SK-N-SH (cell line): Measurements from ENCODE around the gene CPED1. TPM values are rescaled to one million over a fixed set of nuclear protein-coding genes. Genes with fewer than 3 reads are reported as not detected.

ENCODE experiments used
- CTCF ChIA-PET: fragments of 300-600, 350-600 bp; formaldehyde crosslinking; extraction: SDS; loops from one replicate; lab custom pipeline; 2021; lab: Yijun Ruan, JAX
- POLR2A ChIA-PET: fragments of 350-600 bp; sonication (Branson Sonifier 250); formaldehyde crosslinking; extraction: SDS; loops from one replicate; lab custom pipeline; 2020; ENCODE audit warnings: antibody characterized with exemption, inconsistent platforms; lab: Yijun Ruan, JAX
- DNase-seq: peaks from one replicate; pipeline ENCODE4 v3.0.0; 2012
- H2AFZ ChIP-seq: fragments of 200-600 bp; sonication (generic); 2 replicates; pipeline ENCODE4 v1.8.1; 2016; ENCODE audit warnings: antibody characterized with exemption, mild to moderate bottlenecking, low read depth
- H3F3A ChIP-seq: fragments of 200-600 bp; sonication (generic); replicated peaks from 2 replicates; pipeline ENCODE3; 2016; ENCODE audit warnings: antibody characterized with exemption, mild to moderate bottlenecking; ENCODE audit not compliant: insufficient read depth
- H3K27ac ChIP-seq, 2 experiments: fragments of 200-500 bp in 1 of 2; fragments of 200-600 bp in 1 of 2; sonication (Bioruptor generic) in 1 of 2; sonication (generic), shearing (Covaris generic) in 1 of 2; 2 replicates each; pipeline versions ENCODE4 v1.5.1 to v1.6.1; 2014 to 2016; ENCODE audit warnings: low read depth in 2 of 2, inconsistent platforms in 1 of 2, low read length in 1 of 2, mild to moderate bottlenecking in 1 of 2, mixed read lengths in 1 of 2
- H3K27me3 ChIP-seq: fragments of 200-600 bp; sonication (generic), shearing (Covaris generic); 2 replicates; pipeline ENCODE4 v1.6.1; 2016; ENCODE audit warnings: mixed run types; ENCODE audit not compliant: insufficient read depth
- H3K36me3 ChIP-seq, 2 experiments: fragments of 200-500 bp in 1 of 2; fragments of 200-600 bp in 1 of 2; sonication (Bioruptor generic) in 1 of 2; sonication (generic) in 1 of 2; replicated peaks in 1 of 2; 2 replicates each; pipeline versions ENCODE3 to v1.5.1; 2014 to 2016; ENCODE audit warnings: low read length in 1 of 2, mild to moderate bottlenecking in 1 of 2; ENCODE audit not compliant: insufficient read depth in 2 of 2, control insufficient read depth in 1 of 2
- H3K4me1 ChIP-seq, 2 experiments: fragments of 200-500 bp in 1 of 2; fragments of 200-600 bp in 1 of 2; sonication (Bioruptor generic) in 1 of 2; sonication (generic), shearing (Covaris generic) in 1 of 2; 2 replicates each; pipeline versions ENCODE4 v1.5.1 to v1.6.1; 2014 to 2016; ENCODE audit warnings: low read depth in 1 of 2, low read length in 1 of 2, mixed run types in 1 of 2; ENCODE audit not compliant: insufficient read depth in 2 of 2, control insufficient read depth in 1 of 2
- H3K4me2 ChIP-seq: fragments of 200-600 bp; sonication (generic), shearing (Covaris generic); 2 replicates; pipeline ENCODE4 v1.6.1; 2017; ENCODE audit warnings: mixed run types
- H3K4me3 ChIP-seq, 2 experiments: fragments of 200-500 bp in 1 of 2; fragments of 200-600 bp in 1 of 2; sonication (Bioruptor generic) in 1 of 2; sonication (generic), shearing (Covaris generic) in 1 of 2; 2 replicates each; pipeline versions ENCODE4 v1.5.1 to v1.8.1; 2014 to 2016; ENCODE audit warnings: low read depth in 2 of 2, inconsistent platforms in 1 of 2, low read length in 1 of 2, mild to moderate bottlenecking in 1 of 2, mixed read lengths in 1 of 2, moderate library complexity in 1 of 2
- H3K79me2 ChIP-seq: fragments of 200-600 bp; sonication (generic); 2 replicates; pipeline ENCODE4 v1.8.1; 2017; ENCODE audit warnings: mild to moderate bottlenecking; ENCODE audit not compliant: insufficient read depth
- H3K9ac ChIP-seq: fragments of 200-600 bp; sonication (generic); 2 replicates; pipeline ENCODE4 v1.6.1; 2017; ENCODE audit warnings: mixed run types
- H3K9me2 ChIP-seq: fragments of 200-600 bp; sonication (generic); 2 replicates; pipeline ENCODE4 v1.6.1; 2017; ENCODE audit warnings: mixed run types
- H3K9me3 ChIP-seq: fragments of 200-600 bp; sonication (generic); 2 replicates; pipeline ENCODE4 v1.6.1; 2017; ENCODE audit warnings: mixed run types, mild to moderate bottlenecking, moderate library complexity
- H4K20me1 ChIP-seq: fragments of 200-600 bp; sonication (generic); 2 replicates; pipeline ENCODE4 v1.6.1; 2017; ENCODE audit warnings: mild to moderate bottlenecking, mixed run types; ENCODE audit not compliant: insufficient read depth
- CTCF ChIP-seq: fragments of 200-600 bp; sonication (generic); IDR thresholded peaks from 2 replicates; pipeline ENCODE4 v1.6.1; 2017; ENCODE audit warnings: antibody characterized with exemption, mild to moderate bottlenecking, moderate library complexity
- FOXJ3 ChIP-seq: sonication (generic); formaldehyde crosslinking; IDR thresholded peaks from 2 replicates; pipeline ENCODE4 v1.5.1; 2020; ENCODE audit warnings: mild to moderate bottlenecking, missing genetic modification reagents
- FOXM1 ChIP-seq: IDR thresholded peaks from 2 replicates; pipeline ENCODE4 v1.4.0; 2012; ENCODE audit warnings: low read depth, mild to moderate bottlenecking
- MEF2A ChIP-seq: IDR thresholded peaks from 2 replicates; pipeline ENCODE4 v1.4.0; 2012; ENCODE audit warnings: low read depth, borderline replicate concordance
- MXI1 ChIP-seq: IDR thresholded peaks from 2 replicates; pipeline ENCODE4 v1.6.1; 2012; ENCODE audit warnings: mild to moderate bottlenecking, low read depth, low read length, improper control_type of control experiment
- RAD21 ChIP-seq: IDR thresholded peaks from 2 replicates; pipeline ENCODE4 v1.6.1; 2012; ENCODE audit warnings: mild to moderate bottlenecking, low read length
- RCOR1 ChIP-seq: fragments of 150-350 bp; IDR thresholded peaks from 2 replicates; pipeline ENCODE4 v1.6.1; 2017; ENCODE audit warnings: antibody characterized with exemption, low read length
- RFX5 ChIP-seq: IDR thresholded peaks from 2 replicates; pipeline ENCODE4 v1.6.1; 2012; ENCODE audit warnings: mild to moderate bottlenecking, improper control_type of control experiment, low read length
- SMC3 ChIP-seq: IDR thresholded peaks from 2 replicates; pipeline ENCODE4 v1.6.1; 2012; ENCODE audit warnings: low read depth, low read length, improper control_type of control experiment
- TCF12 ChIP-seq: IDR thresholded peaks from 2 replicates; pipeline ENCODE4 v1.4.0; 2012
- TEAD4 ChIP-seq: IDR thresholded peaks from 2 replicates; pipeline ENCODE4 v1.4.0; 2012; ENCODE audit warnings: mild to moderate bottlenecking, borderline replicate concordance; ENCODE audit not compliant: insufficient read depth
- ZBTB33 ChIP-seq: IDR thresholded peaks from 2 replicates; pipeline ENCODE4 v1.4.0; 2012; ENCODE audit warnings: low read depth, borderline replicate concordance
- WGBS: methylation state at CpG from one replicate; pipeline ENCODE4 v1.1.6; 2017; ENCODE audit warnings: low lambda C conversion rate; 5-methylcytosine and 5-hydroxymethylcytosine counted together
- polyA plus RNA-seq, 3 experiments: library from polyadenylated mRNA; depleted of rRNA; stranded (reverse); fragments of >200 nt; gene quantifications; 2 replicates each; pipeline ENCODE4 v1.2.3, GENCODE V29; 2012

Gene CPED1
- polyA plus RNA-seq, 1 of the 3 experiments (the other 2 are of a cell fraction), result 4.4 TPM

- WGBS, result 69% methylated on average over 10 of the region's 10 CpGs
- peaks cover 3% of the 10 kb centered on the region for H3F3A ChIP-seq
- no peaks in the 10 kb centered on the region for H4K20me1 ChIP-seq
- H2AFZ ChIP-seq, result no peak overlapping the region
- H3K4me1 ChIP-seq, result peaks cover 6 to 15% of the 10 kb centered on the region in 2 experiments; a peak in 2 of 4 replicates
- peak; percentile 32; the same call in 1 of the 2 replicates for TF ChIP-seq RCOR1
- no peak for TF ChIP-seq TEAD4
- TF ChIP-seq, all 33 proteins: peak for 1
- Histone ChIP-seq H3K9me2 (no peaks in the 10 kb centered on the region), H3K79me2 (no peaks in the 10 kb centered on the region), H3K9ac (no peak overlapping the region), H3K27ac (no peak overlapping the region), H3K36me3 (no peaks in the 10 kb centered on the region), H3K27me3 (peaks cover 23% of the 10 kb centered on the region), H3K4me2 (no peak overlapping the region), H3K4me3 (no peak overlapping the region), H3K9me3 (no peaks in the 10 kb centered on the region; the same call in 1 of the 2 replicates)
- ChIA-PET POLR2A (no interaction called here), CTCF (interaction anchor here (3.0 kb wide), 1 partner anchor 173 kb away, joined by 20 read pairs; no protein-coding TSS in a partner anchor)
- no peak for DNase-seq
Observed at GRCh38 chr7:121334875-121335648, 346.6 kb downstream of the CPED1 start.

GRCh38 chr7:121336579-121336978 is 348.1 kb downstream of the CPED1 start:
- Histone ChIP-seq H3K79me2 (no peaks in the 10 kb centered on the region), H3F3A (no peaks in the 10 kb centered on the region), H3K4me1 (peaks cover 0 to 9% of the 10 kb centered on the region in 2 experiments; a peak in 2 of 4 replicates), H3K9me2 (no peaks in the 10 kb centered on the region), H3K27ac (no peak overlapping the region), H4K20me1 (no peaks in the 10 kb centered on the region), H3K4me2 (no peak overlapping the region), H3K9me3 (no peaks in the 10 kb centered on the region; the same call in 1 of the 2 replicates), H3K27me3 (peaks cover 9% of the 10 kb centered on the region; the same call in 1 of the 2 replicates), H3K36me3 (no peaks in the 10 kb centered on the region), H2AFZ (no peak overlapping the region), H3K4me3 (no peak overlapping the region), H3K9ac (no peak overlapping the region)
- no peak for DNase-seq
- POLR2A ChIA-PET, result no interaction called here
- TF ChIP-seq SMC3 (no peak), FOXJ3 (CRISPR knock-in tag) (no peak), FOXM1 (no peak), TCF12 (no peak), RFX5 (no peak)
- 79% methylated on average over 3 of the region's 3 CpGs for WGBS
- CTCF ChIA-PET, result interaction anchor here (1.0 to 3.0 kb wide), 18 partner anchors 10 to 545 kb away, joined by 3 to 20 read pairs (median 5); partner anchors contain the start of gene FAM3C

GRCh38 chr7:121337398-121337797 is 348.9 kb downstream of the CPED1 start:
- H3K27ac ChIP-seq, result no peak overlapping the region
- no peaks in the 10 kb centered on the region for H3K9me2 ChIP-seq
- H3K27me3 ChIP-seq, result peaks cover 1% of the 10 kb centered on the region; the same call in 1 of the 2 replicates
- peaks cover 0 to 7% of the 10 kb centered on the region in 2 experiments; a peak in 1 of 4 replicates for H3K4me1 ChIP-seq
- no peaks in the 10 kb centered on the region for H3F3A ChIP-seq
- no peak overlapping the region for H3K9ac ChIP-seq
- no peaks in the 10 kb centered on the region for H4K20me1 ChIP-seq
- ChIA-PET CTCF (interaction anchor here (0.7 to 3.0 kb wide), 24 partner anchors 11 to 553 kb away, joined by 3 to 20 read pairs (median 4); partner anchors contain the start of gene FAM3C), POLR2A (no interaction called here)
- DNase-seq, result peak; percentile 50
- no peaks in the 10 kb centered on the region; the same call in 1 of the 2 replicates for H3K9me3 ChIP-seq
- TF ChIP-seq MXI1, result 0 out of 2 replicates have a peak, but pooled peaks have one; percentile 24
- TF ChIP-seq RAD21, result peak; percentile 94
- no peak for TF ChIP-seq MEF2A
- peak; percentile 48 for TF ChIP-seq CTCF
- TF ChIP-seq SMC3, result peak; percentile 72
- TF ChIP-seq ZBTB33, result no peak
- 47% methylated on average over 3 of the region's 3 CpGs for WGBS
- peaks cover 0 to 2% of the 10 kb centered on the region in 2 experiments for H3K36me3 ChIP-seq
- H3K79me2 ChIP-seq, result no peaks in the 10 kb centered on the region
- no peak overlapping the region for H3K4me2 ChIP-seq
- H2AFZ ChIP-seq, result no peak overlapping the region
- no peak overlapping the region for H3K4me3 ChIP-seq
